ENCODE data around the gene SFMBT1.
A peak's percentile ranks its signal among the peaks of the same experiment; 100 is the strongest.

SFMBT1 gene

GRCh38 chr3:52983336-52983807, 62.5 kb downstream of the SFMBT1 start:
- no peaks in the 10 kb centered on the region for H3K4me1 ChIP-seq (ENCODE audit: insufficient read depth, low read length)
- H3K36me3 ChIP-seq (ENCODE audit: insufficient read depth, low read length) = no peaks in the 10 kb centered on the region
- H2AFZ ChIP-seq (ENCODE audit: low read depth, low read length) = no peak overlapping the region
- H3K9me3 ChIP-seq (ENCODE audit: low read length) = no peaks in the 10 kb centered on the region
- no peak overlapping the region for H3K4me3 ChIP-seq (ENCODE audit: low read length)
- H3K27me3 ChIP-seq (ENCODE audit: insufficient read depth, low read length) = no peaks in the 10 kb centered on the region

GRCh38 chr3:52982839-52983238, 63.0 kb downstream of the SFMBT1 start:
- H2AFZ ChIP-seq (ENCODE audit: low read depth, low read length) = no peak overlapping the region
- no peaks in the 10 kb centered on the region for H3K36me3 ChIP-seq (ENCODE audit: insufficient read depth, low read length)
- H3K9me3 ChIP-seq (ENCODE audit: low read length) = peaks cover 2% of the 10 kb centered on the region
- no peak overlapping the region for H3K4me3 ChIP-seq (ENCODE audit: low read length)
- no peaks in the 10 kb centered on the region for H3K27me3 ChIP-seq (ENCODE audit: insufficient read depth, low read length)
- no peaks in the 10 kb centered on the region for H3K4me1 ChIP-seq (ENCODE audit: insufficient read depth, low read length)

GRCh38 chr3:52979190-52979983, 66.5 kb downstream of the SFMBT1 start:
- Histone ChIP-seq H3K4me3 (ENCODE audit: low read length) (no peak overlapping the region), H3K36me3 (ENCODE audit: insufficient read depth, low read length) (no peaks in the 10 kb centered on the region), H3K27me3 (ENCODE audit: insufficient read depth, low read length) (no peaks in the 10 kb centered on the region), H3K4me1 (ENCODE audit: insufficient read depth, low read length) (no peaks in the 10 kb centered on the region), H3K9me3 (ENCODE audit: low read length) (peaks cover 2% of the 10 kb centered on the region), H2AFZ (ENCODE audit: low read depth, low read length) (no peak overlapping the region)

- Histone ChIP-seq H2AFZ (ENCODE audit: low read depth, low read length) (no peak overlapping the region), H3K4me1 (ENCODE audit: insufficient read depth, low read length) (no peaks in the 10 kb centered on the region), H3K4me3 (ENCODE audit: low read length) (no peak overlapping the region), H3K27me3 (ENCODE audit: insufficient read depth, low read length) (no peaks in the 10 kb centered on the region), H3K36me3 (ENCODE audit: insufficient read depth, low read length) (no peaks in the 10 kb centered on the region), H3K9me3 (ENCODE audit: low read length) (peaks cover 2% of the 10 kb centered on the region)
Observed at GRCh38 chr3:52978109-52978754, 67.6 kb downstream of the SFMBT1 start.

- Histone ChIP-seq H3K4me1 (ENCODE audit: insufficient read depth, low read length) (no peaks in the 10 kb centered on the region), H2AFZ (ENCODE audit: low read depth, low read length) (no peak overlapping the region), H3K4me3 (ENCODE audit: low read length) (no peak overlapping the region), H3K27me3 (ENCODE audit: insufficient read depth, low read length) (no peaks in the 10 kb centered on the region), H3K36me3 (ENCODE audit: insufficient read depth, low read length) (peaks cover 6% of the 10 kb centered on the region), H3K9me3 (ENCODE audit: low read length) (peaks cover 2% of the 10 kb centered on the region)
Observed at GRCh38 chr3:52973806-52974205, 72.1 kb downstream of the SFMBT1 start.

GRCh38 chr3:52971895-52972294, 74.0 kb downstream of the SFMBT1 start:
- Histone ChIP-seq H3K36me3 (ENCODE audit: insufficient read depth, low read length) (peaks cover 12% of the 10 kb centered on the region), H2AFZ (ENCODE audit: low read depth, low read length) (no peak overlapping the region), H3K9me3 (ENCODE audit: low read length) (peaks cover 2% of the 10 kb centered on the region), H3K4me1 (ENCODE audit: insufficient read depth, low read length) (no peaks in the 10 kb centered on the region), H3K4me3 (ENCODE audit: low read length) (no peak overlapping the region), H3K27me3 (ENCODE audit: insufficient read depth, low read length) (no peaks in the 10 kb centered on the region)

GRCh38 chr3:52967398-52967797, 78.5 kb downstream of the SFMBT1 start:
- H3K36me3 ChIP-seq (ENCODE audit: insufficient read depth, low read length) = peaks cover 16% of the 10 kb centered on the region
- H3K9me3 ChIP-seq (ENCODE audit: low read length) = peaks cover 8% of the 10 kb centered on the region
- H3K4me3 ChIP-seq (ENCODE audit: low read length) = no peak overlapping the region
- no peak overlapping the region for H2AFZ ChIP-seq (ENCODE audit: low read depth, low read length)
- no peaks in the 10 kb centered on the region for H3K27me3 ChIP-seq (ENCODE audit: insufficient read depth, low read length)
- no peaks in the 10 kb centered on the region for H3K4me1 ChIP-seq (ENCODE audit: insufficient read depth, low read length)

GRCh38 chr3:52962160-52962559, 83.7 kb downstream of the SFMBT1 start:
- Histone ChIP-seq H2AFZ (ENCODE audit: low read depth, low read length) (no peak overlapping the region), H3K9me3 (ENCODE audit: low read length) (peaks cover 6% of the 10 kb centered on the region), H3K4me3 (ENCODE audit: low read length) (no peak overlapping the region), H3K4me1 (ENCODE audit: insufficient read depth, low read length) (no peaks in the 10 kb centered on the region), H3K27me3 (ENCODE audit: insufficient read depth, low read length) (no peaks in the 10 kb centered on the region), H3K36me3 (ENCODE audit: insufficient read depth, low read length) (peaks cover 10% of the 10 kb centered on the region)

GRCh38 chr3:52959773-52960172, 86.1 kb downstream of the SFMBT1 start:
- Histone ChIP-seq H3K4me1 (ENCODE audit: insufficient read depth, low read length) (no peaks in the 10 kb centered on the region), H3K4me3 (ENCODE audit: low read length) (no peak overlapping the region), H3K9me3 (ENCODE audit: low read length) (peaks cover 9% of the 10 kb centered on the region), H3K36me3 (ENCODE audit: insufficient read depth, low read length) (peaks cover 10% of the 10 kb centered on the region), H3K27me3 (ENCODE audit: insufficient read depth, low read length) (no peaks in the 10 kb centered on the region), H2AFZ (ENCODE audit: low read depth, low read length) (no peak overlapping the region)

- Histone ChIP-seq H3K4me1 (ENCODE audit: insufficient read depth, low read length) (no peaks in the 10 kb centered on the region), H2AFZ (ENCODE audit: low read depth, low read length) (no peak overlapping the region), H3K36me3 (ENCODE audit: insufficient read depth, low read length) (peaks cover 6% of the 10 kb centered on the region), H3K4me3 (ENCODE audit: low read length) (no peak overlapping the region), H3K9me3 (ENCODE audit: low read length) (no peaks in the 10 kb centered on the region), H3K27me3 (ENCODE audit: insufficient read depth, low read length) (no peaks in the 10 kb centered on the region)
Observed at GRCh38 chr3:52939600-52939999, 106.3 kb downstream of the SFMBT1 start.

GRCh38 chr3:52934630-52935530, 111.0 kb downstream of the SFMBT1 start:
- Histone ChIP-seq H3K36me3 (ENCODE audit: insufficient read depth, low read length) (peaks cover 6% of the 10 kb centered on the region), H3K27me3 (ENCODE audit: insufficient read depth, low read length) (no peaks in the 10 kb centered on the region), H2AFZ (ENCODE audit: low read depth, low read length) (peak overlapping the region; percentile 34), H3K4me1 (ENCODE audit: insufficient read depth, low read length) (no peaks in the 10 kb centered on the region), H3K9me3 (ENCODE audit: low read length) (no peaks in the 10 kb centered on the region), H3K4me3 (ENCODE audit: low read length) (no peak overlapping the region)

GRCh38 chr3:52931889-52932288, 114.0 kb downstream of the SFMBT1 start:
- peaks cover 20% of the 10 kb centered on the region for H3K36me3 ChIP-seq (ENCODE audit: insufficient read depth, low read length)
- no peaks in the 10 kb centered on the region for H3K9me3 ChIP-seq (ENCODE audit: low read length)
- H3K27me3 ChIP-seq (ENCODE audit: insufficient read depth, low read length) = no peaks in the 10 kb centered on the region
- no peak overlapping the region for H2AFZ ChIP-seq (ENCODE audit: low read depth, low read length)
- no peak overlapping the region for H3K4me3 ChIP-seq (ENCODE audit: low read length)
- H3K4me1 ChIP-seq (ENCODE audit: insufficient read depth, low read length) = no peaks in the 10 kb centered on the region

GRCh38 chr3:52931328-52931727, 114.5 kb downstream of the SFMBT1 start:
- peaks cover 20% of the 10 kb centered on the region for H3K36me3 ChIP-seq (ENCODE audit: insufficient read depth, low read length)
- no peak overlapping the region for H3K4me3 ChIP-seq (ENCODE audit: low read length)
- H2AFZ ChIP-seq (ENCODE audit: low read depth, low read length) = no peak overlapping the region
- H3K9me3 ChIP-seq (ENCODE audit: low read length) = no peaks in the 10 kb centered on the region
- no peaks in the 10 kb centered on the region for H3K27me3 ChIP-seq (ENCODE audit: insufficient read depth, low read length)
- no peaks in the 10 kb centered on the region for H3K4me1 ChIP-seq (ENCODE audit: insufficient read depth, low read length)
